NT2/D1 (cell line): ENCODE measurements around the gene RAB3B.

Experiments used
- SUZ12 ChIP-seq: IDR thresholded peaks from 2 replicates; pipeline ENCODE4 v1.6.1; 2011; ENCODE audit not compliant: insufficient read length, insufficient read depth; ENCODE audit errors: extremely low read depth
- YY1 ChIP-seq: IDR thresholded peaks from 2 replicates; pipeline ENCODE4 v1.6.1; 2011; ENCODE audit not compliant: insufficient read length, insufficient read depth
- ZNF274 ChIP-seq: IDR thresholded peaks from 2 replicates; pipeline ENCODE4 v1.6.1; 2011; ENCODE audit warnings: mild to moderate bottlenecking, low read depth, low read length

DNA sequence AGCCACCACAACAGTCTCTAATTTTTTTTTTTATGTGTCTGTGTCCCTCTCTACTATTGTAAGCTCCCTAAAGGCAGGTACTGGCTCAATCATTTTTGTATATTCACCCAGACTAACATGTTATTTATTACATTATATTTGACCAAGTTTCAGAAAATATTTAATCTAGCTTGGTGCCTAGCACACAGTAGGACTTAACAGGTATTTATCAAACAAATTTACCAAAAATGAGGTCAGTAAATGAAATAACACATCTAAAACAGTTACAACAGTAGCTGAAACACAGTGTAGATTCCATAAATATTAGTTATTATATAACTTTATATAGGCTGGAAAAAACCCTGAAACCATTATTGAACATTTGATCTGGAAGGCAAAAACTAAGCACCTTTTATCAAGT is 114.7 kb downstream of the RAB3B start:
- TF ChIP-seq YY1, result no peak
- TF ChIP-seq ZNF274, result no peak
- no peak for TF ChIP-seq SUZ12
